Chondrocyte (in vitro differentiated cells): ENCODE measurements around the gene KIFC3. TPM values are rescaled to one million over a fixed set of nuclear protein-coding genes. Genes with fewer than 3 reads are reported as not detected.

ENCODE experiments used
- DNase-seq: peaks from one replicate; pipeline ENCODE4 v3.0.0; 2021; ENCODE audit warnings: mixed read lengths, low spot score
- H3K27ac Mint-ChIP-seq: one replicate; pipeline ENCODE4 v1.8.0; 2021; ENCODE audit warnings: mild to moderate bottlenecking, moderate library complexity, mixed read lengths; ENCODE audit not compliant: unreplicated experiment
- H3K27me3 Mint-ChIP-seq: 2 replicates; pipeline ENCODE4 v1.8.0; 2021; ENCODE audit warnings: low read depth, mixed read lengths
- H3K36me3 Mint-ChIP-seq: 2 replicates; pipeline ENCODE4 v1.8.0; 2021; ENCODE audit warnings: low read depth, mixed read lengths
- H3K4me1 Mint-ChIP-seq: 2 replicates; pipeline ENCODE4 v1.8.0; 2021; ENCODE audit warnings: low read depth, mild to moderate bottlenecking, mixed read lengths
- H3K4me3 Mint-ChIP-seq: one replicate; pipeline ENCODE4 v1.8.0; 2021; ENCODE audit warnings: mild to moderate bottlenecking, moderate library complexity, mixed read lengths; ENCODE audit not compliant: unreplicated experiment
- H3K9me3 Mint-ChIP-seq: 2 replicates; pipeline ENCODE4 v1.8.0; 2021; ENCODE audit warnings: low read depth, mixed read lengths
- total RNA-seq: library from RNA; stranded (reverse); gene quantifications from 3 replicates; pipeline ENCODE4 v1.2.1, GENCODE V29; 2021
- TF ChIP-seq, protein P1 (sequence below): fragments of 200-600 bp; sonication (generic); IDR thresholded peaks from 2 replicates; pipeline ENCODE4 v1.5.0; 2021; ENCODE audit warnings: antibody characterized with exemption, mild to moderate bottlenecking, moderate library complexity

The KIFC3 gene
- total RNA-seq, 1 donor from 2014 or later: 75.6 TPM

GRCh38 chr16:57740423-57741071, 61.7 kb downstream of the KIFC3 start:
- Mint-ChIP-seq H3K4me3 (no peak overlapping the region), H3K27ac (no peak overlapping the region), H3K9me3 (no peaks in the 10 kb centered on the region), H3K36me3 (peaks cover 2% of the 10 kb centered on the region), H3K27me3 (no peaks in the 10 kb centered on the region), H3K4me1 (peaks cover 21% of the 10 kb centered on the region)
- DNase-seq: no peak
- TF ChIP-seq, protein P1, sequence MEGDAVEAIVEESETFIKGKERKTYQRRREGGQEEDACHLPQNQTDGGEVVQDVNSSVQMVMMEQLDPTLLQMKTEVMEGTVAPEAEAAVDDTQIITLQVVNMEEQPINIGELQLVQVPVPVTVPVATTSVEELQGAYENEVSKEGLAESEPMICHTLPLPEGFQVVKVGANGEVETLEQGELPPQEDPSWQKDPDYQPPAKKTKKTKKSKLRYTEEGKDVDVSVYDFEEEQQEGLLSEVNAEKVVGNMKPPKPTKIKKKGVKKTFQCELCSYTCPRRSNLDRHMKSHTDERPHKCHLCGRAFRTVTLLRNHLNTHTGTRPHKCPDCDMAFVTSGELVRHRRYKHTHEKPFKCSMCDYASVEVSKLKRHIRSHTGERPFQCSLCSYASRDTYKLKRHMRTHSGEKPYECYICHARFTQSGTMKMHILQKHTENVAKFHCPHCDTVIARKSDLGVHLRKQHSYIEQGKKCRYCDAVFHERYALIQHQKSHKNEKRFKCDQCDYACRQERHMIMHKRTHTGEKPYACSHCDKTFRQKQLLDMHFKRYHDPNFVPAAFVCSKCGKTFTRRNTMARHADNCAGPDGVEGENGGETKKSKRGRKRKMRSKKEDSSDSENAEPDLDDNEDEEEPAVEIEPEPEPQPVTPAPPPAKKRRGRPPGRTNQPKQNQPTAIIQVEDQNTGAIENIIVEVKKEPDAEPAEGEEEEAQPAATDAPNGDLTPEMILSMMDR: no peak

DNA sequence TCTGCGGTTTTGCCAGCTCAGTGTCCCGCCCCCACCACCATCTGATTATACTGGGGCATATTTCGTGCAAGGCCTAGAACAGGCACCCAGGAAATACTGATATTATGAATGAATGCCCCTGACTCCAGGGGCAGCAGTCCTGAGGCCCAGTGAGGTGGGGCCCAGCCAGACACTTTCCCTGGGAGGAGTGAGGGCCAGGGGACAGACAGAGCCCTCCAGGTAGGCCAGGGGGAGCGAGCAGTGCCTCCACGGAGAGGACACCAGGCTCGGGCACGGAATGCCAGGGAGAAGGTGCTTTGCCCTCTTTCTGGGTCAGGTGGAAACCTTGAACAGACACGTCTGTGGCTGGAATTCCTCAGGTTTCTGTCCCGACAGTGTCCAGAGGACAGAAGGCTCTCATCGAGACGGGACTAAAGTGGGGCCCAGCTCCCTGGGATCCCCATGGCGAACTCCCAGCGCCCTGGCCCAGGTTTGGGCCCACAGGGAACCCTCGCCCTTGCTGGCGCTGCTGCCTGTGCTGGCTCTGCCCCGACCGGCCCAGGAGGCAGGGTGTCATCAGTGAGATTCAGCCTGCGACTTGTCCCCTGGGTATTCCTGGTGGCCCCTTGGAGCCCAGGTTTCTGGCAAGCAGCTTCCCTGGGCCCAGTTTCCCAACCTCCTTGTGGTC, 62.4 kb downstream of the KIFC3 start:
- no peak for DNase-seq
- no peaks in the 10 kb centered on the region for H3K9me3 Mint-ChIP-seq
- peaks cover 23% of the 10 kb centered on the region for H3K4me1 Mint-ChIP-seq
- no peak overlapping the region for H3K4me3 Mint-ChIP-seq
- no peaks in the 10 kb centered on the region for H3K27me3 Mint-ChIP-seq
- H3K36me3 Mint-ChIP-seq: peaks cover 2% of the 10 kb centered on the region
- TF ChIP-seq, protein P1: no peak
- no peak overlapping the region for H3K27ac Mint-ChIP-seq

- H3K27ac Mint-ChIP-seq: no peak overlapping the region
- peaks cover 2% of the 10 kb centered on the region for H3K36me3 Mint-ChIP-seq
- TF ChIP-seq, protein P1: no peak
- peaks cover 26% of the 10 kb centered on the region for H3K4me1 Mint-ChIP-seq
- H3K4me3 Mint-ChIP-seq: no peak overlapping the region
- H3K27me3 Mint-ChIP-seq: no peaks in the 10 kb centered on the region
- DNase-seq: no peak
- no peaks in the 10 kb centered on the region for H3K9me3 Mint-ChIP-seq
Observed at GRCh38 chr16:57738844-57739243, 63.4 kb downstream of the KIFC3 start.

- TF ChIP-seq, protein P1: peak; percentile 58
- peak overlapping the region; percentile 98 for H3K27ac Mint-ChIP-seq
- peaks cover 2% of the 10 kb centered on the region for H3K36me3 Mint-ChIP-seq
- peaks cover 26% of the 10 kb centered on the region for H3K4me1 Mint-ChIP-seq
- peaks cover 4% of the 10 kb centered on the region for H3K9me3 Mint-ChIP-seq
- H3K4me3 Mint-ChIP-seq: peak overlapping the region; percentile 99
- no peak for DNase-seq
- H3K27me3 Mint-ChIP-seq: no peaks in the 10 kb centered on the region
Observed at GRCh38 chr16:57736419-57737351, 65.6 kb downstream of the KIFC3 start.
